ENCODE results near the gene NEUROD6. TPM values are rescaled to one million over a fixed set of nuclear protein-coding genes. Genes with fewer than 3 reads are reported as not detected.

The NEUROD6 gene
- total and polyA plus RNA-seq, 2 donors (not counting 3 experiments of a cell fraction or from before 2014, with no cell fraction given), result not detected

GRCh38 chr7:31302356-31302755 is 38.2 kb downstream of the NEUROD6 start:
- intact Hi-C loops (cut with micrococcal nuclease) (no loop called here), dilution Hi-C loops (cut with MboI; ENCODE audit: extremely low pct_ligation_motif_present, low sequenced_read_pairs) (no loop called here)
- no peaks in the 10 kb centered on the region for H3K36me3 ChIP-seq (ENCODE audit: control insufficient read depth in 2 of 2, extremely low read depth in 1 of 2, insufficient read depth in 2 of 2, low read length in 2 of 2)
- H3K4me1 ChIP-seq (ENCODE audit: control insufficient read depth, extremely low read depth, insufficient read depth, low read length), result no peaks in the 10 kb centered on the region
- CTCF ChIA-PET, result no interaction called here
- H3K27me3 ChIP-seq (ENCODE audit: control insufficient read depth in 2 of 2, insufficient read depth in 2 of 2, low read length in 2 of 2), result no peaks in the 10 kb centered on the region
- H2AFZ ChIP-seq (ENCODE audit: low read depth, low read length), result no peak overlapping the region
- H4K20me1 ChIP-seq (replicated peaks; ENCODE audit: control insufficient read depth, extremely low read depth, insufficient read depth, low read length), result no peaks in the 10 kb centered on the region
- POLR2A ChIA-PET, result no interaction called here
- BruUV-seq (replicated peaks), result no TSS peak
- H3K4me2 ChIP-seq (ENCODE audit: insufficient read depth, low read length), result no peak overlapping the region
- no peak overlapping the region for H3K4me3 ChIP-seq (replicated peaks in 1 of 3; ENCODE audit: insufficient read depth in 1 of 3, low read depth in 1 of 3, low read length in 3 of 3)
- DNase-seq (ENCODE audit: low read depth, low spot score) (no peak), FAIRE-seq (no peak)
- no peak for TF ChIP-seq MAX (IDR thresholded peaks at IDR 0.05; ENCODE audit: insufficient read depth, insufficient read length)
- no peak for TF ChIP-seq CTCF (IDR thresholded peaks at IDR 0.05; ENCODE audit: extremely low read depth in 1 of 2, insufficient read depth in 1 of 2, low read depth in 1 of 2, low read length in 2 of 2)
- no peaks in the 10 kb centered on the region for H3K9me1 ChIP-seq (replicated peaks; ENCODE audit: control insufficient read depth, extremely low read depth, insufficient read depth, low read length)
- H3K9me3 ChIP-seq (replicated peaks; ENCODE audit: control insufficient read depth, insufficient read depth, low read length), result no peaks in the 10 kb centered on the region
- no peaks in the 10 kb centered on the region for H3K79me2 ChIP-seq (ENCODE audit: control insufficient read depth, insufficient read depth, low read length)
- no peak overlapping the region for H3K9ac ChIP-seq (replicated peaks; ENCODE audit: extremely low read depth, insufficient read depth, low read length)
- no peak overlapping the region for H3K27ac ChIP-seq (ENCODE audit: insufficient read depth, low read depth, low read length)

GRCh38 chr7:31299336-31299735 is 41.2 kb downstream of the NEUROD6 start:
- ChIA-PET CTCF (no interaction called here), POLR2A (no interaction called here)
- TF ChIP-seq POLR2A (IDR thresholded peaks at IDR 0.05; ENCODE audit: low read depth, low read length) (no peak), GATA2 (IDR thresholded peaks at IDR 0.05; ENCODE audit: insufficient read depth, insufficient read length, low read depth, low read length) (no peak), MYC (IDR thresholded peaks at IDR 0.05; ENCODE audit: low read depth, low read length) (no peak), MAX (IDR thresholded peaks at IDR 0.05; ENCODE audit: insufficient read depth, insufficient read length) (no peak), POLR2AphosphoS5 (IDR thresholded peaks at IDR 0.05; ENCODE audit: insufficient read depth, low read depth, low read length) (no peak), JUN (IDR thresholded peaks at IDR 0.05; ENCODE audit: borderline replicate concordance, insufficient read depth, insufficient read length, low read depth) (no peak), FOS (IDR thresholded peaks at IDR 0.05; ENCODE audit: borderline replicate concordance, insufficient read depth, low read length) (no peak), EZH2 (IDR thresholded peaks at IDR 0.05; ENCODE audit: borderline replicate concordance, low read depth, low read length, severe bottlenecking) (no peak), CTCF (IDR thresholded peaks at IDR 0.05; ENCODE audit: extremely low read depth in 1 of 2, insufficient read depth in 1 of 2, low read depth in 1 of 2, low read length in 2 of 2) (no peak)
- Histone ChIP-seq H3K79me2 (ENCODE audit: control insufficient read depth, insufficient read depth, low read length) (no peaks in the 10 kb centered on the region), H3K9me3 (replicated peaks; ENCODE audit: control insufficient read depth, insufficient read depth, low read length) (no peaks in the 10 kb centered on the region), H3K9ac (replicated peaks; ENCODE audit: extremely low read depth, insufficient read depth, low read length) (no peak overlapping the region), H2AFZ (ENCODE audit: low read depth, low read length) (no peak overlapping the region), H3K4me1 (ENCODE audit: control insufficient read depth, extremely low read depth, insufficient read depth, low read length) (no peaks in the 10 kb centered on the region), H3K4me3 (replicated peaks in 1 of 3; ENCODE audit: insufficient read depth in 1 of 3, low read depth in 1 of 3, low read length in 3 of 3) (no peak overlapping the region), H3K27ac (ENCODE audit: insufficient read depth, low read depth, low read length) (no peak overlapping the region), H3K36me3 (ENCODE audit: control insufficient read depth in 2 of 2, extremely low read depth in 1 of 2, insufficient read depth in 2 of 2, low read length in 2 of 2) (no peaks in the 10 kb centered on the region), H3K9me1 (replicated peaks; ENCODE audit: control insufficient read depth, extremely low read depth, insufficient read depth, low read length) (no peaks in the 10 kb centered on the region), H4K20me1 (replicated peaks; ENCODE audit: control insufficient read depth, extremely low read depth, insufficient read depth, low read length) (no peaks in the 10 kb centered on the region), H3K27me3 (ENCODE audit: control insufficient read depth in 2 of 2, insufficient read depth in 2 of 2, low read length in 2 of 2) (no peaks in the 10 kb centered on the region), H3K4me2 (ENCODE audit: insufficient read depth, low read length) (no peak overlapping the region)
- BruUV-seq (replicated peaks), result no TSS peak
- no peak for DNase-seq (ENCODE audit: low read depth, low spot score)
- no peak for FAIRE-seq
- intact Hi-C loops (cut with micrococcal nuclease), result no loop called here
- dilution Hi-C loops (cut with MboI; ENCODE audit: extremely low pct_ligation_motif_present, low sequenced_read_pairs), result no loop called here

Measured in endothelial cell of umbilical vein (primary cell).